Ecto neural progenitor cell (in vitro differentiated cells): ENCODE data around the gene PIGB.
"Not testable (repeated sequence)": the region's sequence is repeated elsewhere in the genome, so short reads cannot be mapped to it uniquely, and the experiment has no call there.

Experiments
- DNase-seq: peaks from one replicate; pipeline ENCODE4 v3.0.0-alpha.2; 2018; ENCODE audit warnings: low spot score

The PIGB gene

DNA sequence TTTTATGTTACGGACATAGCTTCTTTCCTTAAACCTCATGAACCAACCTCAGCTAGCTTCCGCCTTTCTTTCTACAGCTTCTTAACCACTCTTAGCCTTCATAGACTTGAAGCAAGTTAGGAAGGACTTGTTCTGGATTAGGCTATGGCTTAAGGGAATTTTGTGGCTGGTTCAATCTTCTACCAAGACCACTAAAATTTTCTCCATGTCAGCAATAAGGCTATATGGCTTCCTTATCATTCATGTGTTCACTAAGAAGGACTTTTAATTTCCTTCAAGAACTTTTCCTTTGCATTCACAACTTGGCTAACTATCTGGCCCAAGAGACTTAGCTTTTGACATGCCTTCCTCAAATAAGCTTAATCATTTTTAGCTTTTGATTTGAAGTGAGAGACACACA, 64.7 kb downstream of the PIGB start:
- DNase-seq: no peak

- DNase-seq: no peak
Measured at GRCh38 chr15:55387027-55387426, 68.0 kb downstream of the PIGB start.

DNA sequence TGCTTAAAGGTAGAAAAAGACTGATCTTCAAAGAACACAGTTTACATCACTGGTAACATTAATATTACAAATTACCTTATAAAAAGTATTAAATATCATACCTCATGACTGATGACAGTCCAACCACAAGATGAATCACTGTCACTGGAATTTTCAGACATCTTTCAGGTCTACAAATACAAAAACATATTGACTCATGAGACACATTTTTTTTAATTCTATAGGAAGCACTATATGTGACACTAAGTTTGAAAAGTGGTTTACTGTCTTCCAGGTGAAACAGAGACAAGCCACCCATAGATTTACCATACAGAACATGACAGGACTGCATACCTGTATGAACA, 70.2 kb downstream of the PIGB start:
- DNase-seq: no peak

DNA sequence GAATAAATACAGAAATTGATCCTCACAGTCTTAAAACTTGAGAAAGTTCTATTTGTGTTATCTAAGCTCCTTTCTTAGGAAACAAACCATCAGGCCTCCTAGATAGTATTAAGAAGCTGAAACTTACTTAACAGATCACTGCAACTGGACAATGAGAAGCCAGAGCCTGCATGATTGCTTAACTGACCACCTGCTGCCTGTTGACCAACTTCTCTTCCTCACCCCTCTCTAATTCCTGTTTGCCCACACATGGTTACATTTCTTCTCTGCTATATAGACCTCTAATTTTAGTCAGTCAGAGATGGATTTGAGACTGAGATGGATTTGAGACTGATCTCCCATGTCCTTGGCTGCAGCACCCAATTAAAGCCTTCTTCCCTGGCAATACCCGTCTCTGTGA, 75.7 kb downstream of the PIGB start:
- DNase-seq: no peak

GRCh38 chr15:55398243-55398642, 79.2 kb downstream of the PIGB start:
- DNase-seq: no peak

GRCh38 chr15:55400050-55400449, 81.0 kb downstream of the PIGB start:
- DNase-seq: not testable (repeated sequence)

GRCh38 chr15:55401786-55402246, 82.8 kb downstream of the PIGB start:
- DNase-seq: no peak

- no peak for DNase-seq
Measured at GRCh38 chr15:55402707-55403106, 83.7 kb downstream of the PIGB start.

DNA sequence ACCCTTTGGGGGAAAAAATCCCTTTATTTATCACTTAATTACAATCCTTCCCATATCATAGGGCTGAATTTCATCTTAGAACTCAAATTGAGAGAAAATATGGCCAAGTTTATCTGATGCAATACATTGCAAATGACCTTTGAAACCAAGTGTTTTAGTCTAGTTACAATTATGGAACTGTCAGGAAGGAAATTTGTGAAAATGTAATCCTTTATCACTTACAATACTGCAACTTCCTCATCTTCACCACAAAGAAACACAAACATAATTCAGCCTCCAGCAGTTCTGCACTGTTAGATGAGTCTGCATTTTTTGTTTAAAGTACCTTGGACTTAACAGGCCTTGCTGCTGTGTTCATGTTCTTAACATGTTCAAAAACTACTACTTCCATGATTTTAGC, 84.5 kb downstream of the PIGB start:
- DNase-seq: no peak
